ENCODE data around the gene CCL4. TPM values are rescaled to one million over a fixed set of nuclear protein-coding genes. Genes with fewer than 3 reads are reported as not detected.
"Not testable (repeated sequence)": the region's sequence is repeated elsewhere in the genome, so short reads cannot be mapped to it uniquely, and the experiment has no call there.

Gene CCL4
- 0.57 TPM in 1 of 2 replicates, not detected in the other for total RNA-seq (ENCODE audit: low replicate concordance)
- long read RNA-seq, result 0 reads

DNA sequence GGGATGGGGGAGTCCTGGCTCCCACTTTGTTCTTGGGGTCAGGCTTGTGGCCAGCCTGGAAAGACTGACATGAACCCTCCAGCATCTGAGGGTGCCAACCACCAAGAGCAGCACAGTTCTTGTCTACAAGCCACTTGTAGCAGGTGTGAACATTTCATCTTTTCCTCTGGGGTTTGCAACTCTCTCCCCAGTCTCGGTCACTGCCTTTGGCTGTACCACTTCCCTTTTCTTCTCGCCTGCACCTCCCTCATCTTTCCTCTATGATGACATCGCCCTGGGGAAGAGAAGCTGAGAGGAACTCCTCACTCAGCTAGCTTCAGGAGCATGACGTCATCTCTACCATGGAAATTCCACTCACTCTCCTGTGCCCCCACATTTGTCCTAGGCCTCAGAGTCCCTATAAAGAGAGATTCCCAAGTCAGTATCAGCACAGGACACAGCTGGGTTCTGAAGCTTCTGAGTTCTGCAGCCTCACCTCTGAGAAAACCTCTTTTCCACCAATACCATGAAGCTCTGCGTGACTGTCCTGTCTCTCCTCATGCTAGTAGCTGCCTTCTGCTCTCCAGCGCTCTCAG lies at the start of gene CCL4:
TSS of gene CCL4 (plus strand) at position 427 of the 575 bp plus-strand sequence. CDS start at position 506, 79 bp downstream.
- not testable (repeated sequence) for H3K27ac Mint-ChIP-seq; H3K4me1 Mint-ChIP-seq (ENCODE audit: unreplicated experiment); H3K4me3 Mint-ChIP-seq; DNase-seq (ENCODE audit: extremely low spot score, unreplicated experiment); H3K36me3 Mint-ChIP-seq; H3K9me3 Mint-ChIP-seq
- peaks cover 25% of the 10 kb centered on the region for H3K27me3 Mint-ChIP-seq

DNA sequence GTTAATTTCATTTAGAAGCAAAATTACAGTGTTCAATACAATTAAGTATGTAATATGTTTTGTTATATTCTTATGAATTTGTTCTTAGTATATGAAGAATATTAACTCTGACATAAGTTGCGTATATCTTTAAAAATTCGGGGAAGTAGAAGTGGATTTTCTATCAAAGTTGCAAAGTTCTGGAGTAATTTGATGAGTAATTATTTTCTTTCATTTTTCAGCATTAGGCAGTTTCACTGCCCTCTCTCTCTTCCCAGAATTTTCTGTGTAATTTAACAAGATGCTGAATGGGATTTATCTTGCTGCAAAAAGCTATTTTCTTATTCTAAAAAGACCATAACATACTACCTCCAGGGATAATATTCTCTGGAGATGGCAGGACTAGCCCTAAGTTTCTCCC lies 48.5 kb upstream of the CCL4 start:
- Mint-ChIP-seq H3K4me3 (no peak overlapping the region), H3K27ac (no peak overlapping the region), H3K36me3 (no peaks in the 10 kb centered on the region), H3K4me1 (ENCODE audit: unreplicated experiment) (no peaks in the 10 kb centered on the region), H3K27me3 (peaks cover 30% of the 10 kb centered on the region), H3K9me3 (no peaks in the 10 kb centered on the region)
- TF ChIP-seq, protein P1, sequence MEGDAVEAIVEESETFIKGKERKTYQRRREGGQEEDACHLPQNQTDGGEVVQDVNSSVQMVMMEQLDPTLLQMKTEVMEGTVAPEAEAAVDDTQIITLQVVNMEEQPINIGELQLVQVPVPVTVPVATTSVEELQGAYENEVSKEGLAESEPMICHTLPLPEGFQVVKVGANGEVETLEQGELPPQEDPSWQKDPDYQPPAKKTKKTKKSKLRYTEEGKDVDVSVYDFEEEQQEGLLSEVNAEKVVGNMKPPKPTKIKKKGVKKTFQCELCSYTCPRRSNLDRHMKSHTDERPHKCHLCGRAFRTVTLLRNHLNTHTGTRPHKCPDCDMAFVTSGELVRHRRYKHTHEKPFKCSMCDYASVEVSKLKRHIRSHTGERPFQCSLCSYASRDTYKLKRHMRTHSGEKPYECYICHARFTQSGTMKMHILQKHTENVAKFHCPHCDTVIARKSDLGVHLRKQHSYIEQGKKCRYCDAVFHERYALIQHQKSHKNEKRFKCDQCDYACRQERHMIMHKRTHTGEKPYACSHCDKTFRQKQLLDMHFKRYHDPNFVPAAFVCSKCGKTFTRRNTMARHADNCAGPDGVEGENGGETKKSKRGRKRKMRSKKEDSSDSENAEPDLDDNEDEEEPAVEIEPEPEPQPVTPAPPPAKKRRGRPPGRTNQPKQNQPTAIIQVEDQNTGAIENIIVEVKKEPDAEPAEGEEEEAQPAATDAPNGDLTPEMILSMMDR (conservative IDR thresholded peaks at IDR 0.05), result no peak
- DNase-seq (ENCODE audit: extremely low spot score, unreplicated experiment), result no peak

DNA sequence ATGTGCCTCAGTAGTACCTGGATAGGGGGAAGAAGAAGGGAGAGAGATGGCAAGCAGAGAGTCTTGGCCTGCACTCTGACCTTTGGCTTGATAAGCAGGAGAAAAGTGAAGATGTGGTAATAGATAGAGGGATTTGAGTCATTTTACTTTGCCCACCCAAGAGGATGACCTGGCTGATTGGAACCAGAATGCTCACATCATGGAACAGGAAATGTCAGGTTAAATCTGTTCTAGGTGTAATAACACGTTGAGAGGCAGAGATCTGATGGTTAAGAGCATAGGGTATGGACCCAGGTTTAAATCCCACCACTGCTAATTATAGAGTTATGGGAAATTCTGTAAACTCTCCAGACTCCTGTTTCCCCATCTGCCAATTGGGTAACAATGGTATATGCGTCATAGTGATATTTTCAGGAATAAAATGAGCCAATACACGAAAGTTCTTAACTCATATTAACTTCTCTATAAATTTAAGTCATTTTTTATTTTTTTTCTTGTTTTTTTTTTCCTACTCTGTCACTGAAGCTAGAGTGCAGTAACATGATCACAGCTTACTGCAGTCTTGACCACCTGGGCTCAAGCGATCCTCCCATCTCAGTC lies 47.6 kb upstream of the CCL4 start:
- Mint-ChIP-seq H3K27me3 (peaks cover 29% of the 10 kb centered on the region), H3K27ac (no peak overlapping the region), H3K9me3 (no peaks in the 10 kb centered on the region), H3K4me3 (no peak overlapping the region), H3K4me1 (ENCODE audit: unreplicated experiment) (no peaks in the 10 kb centered on the region), H3K36me3 (no peaks in the 10 kb centered on the region)
- no peak for DNase-seq (ENCODE audit: extremely low spot score, unreplicated experiment)
- TF ChIP-seq, protein P1 (conservative IDR thresholded peaks at IDR 0.05), result no peak

DNA sequence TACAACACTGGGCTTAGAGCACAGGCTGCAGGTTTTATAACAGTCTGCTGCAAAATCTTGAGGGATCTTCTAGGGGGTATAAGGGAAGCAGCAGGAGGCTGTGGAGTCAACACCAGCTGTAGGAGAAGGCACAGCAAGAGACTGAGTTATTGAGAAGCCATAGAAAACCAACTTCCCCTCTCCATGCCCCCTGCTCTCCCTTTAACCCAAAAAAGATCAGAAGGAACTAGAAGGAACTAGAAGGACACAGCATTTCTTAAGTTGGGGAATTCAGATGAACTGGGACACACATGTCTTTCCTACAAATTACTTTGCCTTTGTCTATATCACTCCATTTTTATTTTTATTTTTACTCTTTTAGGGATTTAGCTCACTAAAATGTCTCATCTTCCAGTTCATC lies 45.7 kb upstream of the CCL4 start:
- peaks cover 20% of the 10 kb centered on the region for H3K27me3 Mint-ChIP-seq
- no peaks in the 10 kb centered on the region for H3K4me1 Mint-ChIP-seq (ENCODE audit: unreplicated experiment)
- no peak overlapping the region for H3K4me3 Mint-ChIP-seq
- no peak overlapping the region for H3K27ac Mint-ChIP-seq
- H3K9me3 Mint-ChIP-seq, result no peaks in the 10 kb centered on the region
- no peak for DNase-seq (ENCODE audit: extremely low spot score, unreplicated experiment)
- no peaks in the 10 kb centered on the region for H3K36me3 Mint-ChIP-seq
- TF ChIP-seq, protein P1 (conservative IDR thresholded peaks at IDR 0.05), result no peak

DNA sequence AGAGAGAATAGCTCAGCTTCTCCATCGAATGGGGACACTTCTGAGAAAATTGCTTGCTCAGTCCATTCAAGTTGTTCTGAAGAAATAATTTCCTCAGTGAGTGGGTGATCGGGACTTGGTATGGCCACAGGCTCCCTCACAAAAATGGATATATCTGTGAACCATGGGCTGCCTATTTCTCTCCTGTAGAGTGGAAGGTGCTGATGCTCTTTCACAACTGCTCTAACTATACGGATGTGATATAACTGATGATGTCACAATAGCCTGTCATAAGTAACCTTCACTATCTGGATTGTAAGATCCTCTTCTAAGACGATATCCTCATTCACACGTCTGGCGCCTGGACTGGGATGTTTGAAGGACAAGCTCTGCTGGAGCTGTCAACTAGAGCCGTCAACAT lies 44.2 kb upstream of the CCL4 start:
- Mint-ChIP-seq H3K4me1 (ENCODE audit: unreplicated experiment) (no peaks in the 10 kb centered on the region), H3K9me3 (no peaks in the 10 kb centered on the region), H3K36me3 (no peaks in the 10 kb centered on the region), H3K27me3 (peaks cover 18% of the 10 kb centered on the region), H3K4me3 (no peak overlapping the region), H3K27ac (no peak overlapping the region)
- TF ChIP-seq, protein P1 (conservative IDR thresholded peaks at IDR 0.05), result no peak
- no peak for DNase-seq (ENCODE audit: extremely low spot score, unreplicated experiment)

DNA sequence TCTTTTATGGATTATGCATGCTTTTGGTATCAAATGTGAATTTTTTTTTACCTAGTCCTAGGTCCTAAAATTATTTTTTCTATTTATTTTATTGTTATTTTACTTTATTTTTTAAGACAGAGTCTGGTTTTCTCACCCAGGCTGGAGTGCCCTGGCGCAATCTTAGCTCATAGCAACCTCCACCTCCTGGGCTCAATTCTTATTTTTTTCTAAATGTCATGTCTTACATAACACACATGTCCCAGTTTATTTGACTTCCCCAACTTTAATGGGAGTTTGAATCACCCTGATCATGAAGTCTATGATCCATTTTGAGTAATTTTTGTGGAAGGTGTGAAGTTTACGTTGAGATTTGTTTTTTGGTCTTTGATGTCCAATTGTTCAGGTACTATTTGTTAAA lies 42.8 kb upstream of the CCL4 start:
- Mint-ChIP-seq H3K9me3 (no peaks in the 10 kb centered on the region), H3K4me3 (no peak overlapping the region), H3K27ac (no peak overlapping the region), H3K27me3 (peaks cover 19% of the 10 kb centered on the region), H3K4me1 (ENCODE audit: unreplicated experiment) (no peaks in the 10 kb centered on the region), H3K36me3 (no peaks in the 10 kb centered on the region)
- TF ChIP-seq, protein P1 (conservative IDR thresholded peaks at IDR 0.05), result no peak
- no peak for DNase-seq (ENCODE audit: extremely low spot score, unreplicated experiment)
